ENCODE measurements around the gene TPM2.

Gene TPM2

DNA sequence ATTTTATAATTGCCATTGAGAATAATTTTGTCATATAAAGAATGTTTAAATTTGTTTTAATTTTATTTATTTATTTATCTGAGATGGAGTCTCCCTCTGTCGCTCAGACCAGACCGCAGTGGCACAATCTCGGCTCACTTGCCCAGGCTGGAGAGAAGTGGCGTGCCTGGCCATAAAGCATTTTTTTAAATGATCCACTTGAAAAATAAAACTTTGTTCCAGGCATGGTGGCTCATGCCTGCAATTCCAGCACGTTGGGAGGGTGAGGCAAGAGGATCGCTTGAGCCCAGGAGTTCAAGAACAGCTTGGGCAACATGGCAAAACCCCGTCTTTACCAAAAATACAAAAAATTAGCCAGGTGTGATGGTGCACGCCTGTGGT, 36.9 kb downstream of the TPM2 start:
- no peak overlapping the region for H3K27ac ChIP-seq
- no peaks in the 10 kb centered on the region for H3K9me3 ChIP-seq (ENCODE audit: severe bottlenecking)
- H3K36me3 ChIP-seq, result no peaks in the 10 kb centered on the region
- DNase-seq, result no peak
- no peaks in the 10 kb centered on the region for H3K27me3 ChIP-seq (ENCODE audit: insufficient read depth, low read depth, severe bottlenecking)
- no peak overlapping the region for H3K4me3 ChIP-seq (ENCODE audit: low read depth, low read length)
- TF ChIP-seq, protein P1, sequence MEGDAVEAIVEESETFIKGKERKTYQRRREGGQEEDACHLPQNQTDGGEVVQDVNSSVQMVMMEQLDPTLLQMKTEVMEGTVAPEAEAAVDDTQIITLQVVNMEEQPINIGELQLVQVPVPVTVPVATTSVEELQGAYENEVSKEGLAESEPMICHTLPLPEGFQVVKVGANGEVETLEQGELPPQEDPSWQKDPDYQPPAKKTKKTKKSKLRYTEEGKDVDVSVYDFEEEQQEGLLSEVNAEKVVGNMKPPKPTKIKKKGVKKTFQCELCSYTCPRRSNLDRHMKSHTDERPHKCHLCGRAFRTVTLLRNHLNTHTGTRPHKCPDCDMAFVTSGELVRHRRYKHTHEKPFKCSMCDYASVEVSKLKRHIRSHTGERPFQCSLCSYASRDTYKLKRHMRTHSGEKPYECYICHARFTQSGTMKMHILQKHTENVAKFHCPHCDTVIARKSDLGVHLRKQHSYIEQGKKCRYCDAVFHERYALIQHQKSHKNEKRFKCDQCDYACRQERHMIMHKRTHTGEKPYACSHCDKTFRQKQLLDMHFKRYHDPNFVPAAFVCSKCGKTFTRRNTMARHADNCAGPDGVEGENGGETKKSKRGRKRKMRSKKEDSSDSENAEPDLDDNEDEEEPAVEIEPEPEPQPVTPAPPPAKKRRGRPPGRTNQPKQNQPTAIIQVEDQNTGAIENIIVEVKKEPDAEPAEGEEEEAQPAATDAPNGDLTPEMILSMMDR (IDR thresholded peaks at IDR 0.05; ENCODE audit: low read depth, low read length), result no peak

DNA sequence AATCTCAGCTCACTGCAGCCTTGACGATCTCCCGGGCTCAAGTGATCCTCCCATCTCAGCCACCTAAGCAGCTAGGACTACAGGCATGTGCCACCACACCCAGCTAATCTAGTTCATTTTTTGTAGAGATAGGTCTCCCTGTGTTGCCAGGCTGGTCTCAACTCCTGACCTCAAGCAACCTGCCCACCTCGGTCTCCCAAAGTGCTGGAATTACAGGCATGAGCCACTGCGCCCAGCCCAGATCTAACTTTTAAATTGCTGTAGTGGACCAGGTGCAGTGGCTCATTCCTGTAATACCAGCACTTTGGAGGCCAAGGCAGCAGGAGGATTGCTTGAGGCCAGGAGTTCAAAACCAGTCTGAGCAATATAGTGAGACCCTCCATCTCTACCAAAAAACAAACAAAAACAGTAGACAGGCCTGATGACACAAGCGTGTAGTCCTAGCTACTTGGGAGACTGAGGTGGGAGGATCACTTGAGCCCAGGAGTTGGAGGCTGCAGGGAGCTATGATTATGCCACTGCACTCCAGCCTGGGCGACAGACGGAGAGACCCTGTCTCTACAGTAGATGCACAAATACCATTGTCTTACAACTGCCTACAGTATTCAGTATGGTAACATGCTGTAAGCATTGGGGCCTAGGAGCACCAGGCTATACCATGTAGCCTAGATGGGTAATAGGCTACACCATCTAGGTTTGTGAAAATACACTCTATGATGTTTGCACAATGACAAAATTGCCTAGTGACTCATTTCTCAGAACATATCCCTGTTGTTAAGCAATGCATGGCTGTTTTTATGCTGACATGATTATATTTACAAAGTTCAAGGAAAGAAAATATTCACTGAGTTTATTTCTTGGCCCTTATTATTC, 37.5 kb downstream of the TPM2 start:
- TF ChIP-seq, protein P1 (IDR thresholded peaks at IDR 0.05; ENCODE audit: low read depth, low read length), result no peak
- Histone ChIP-seq H3K27me3 (ENCODE audit: insufficient read depth, low read depth, severe bottlenecking) (no peaks in the 10 kb centered on the region), H3K27ac (no peak overlapping the region), H3K36me3 (no peaks in the 10 kb centered on the region), H3K9me3 (ENCODE audit: severe bottlenecking) (no peaks in the 10 kb centered on the region), H3K4me3 (ENCODE audit: low read depth, low read length) (no peak overlapping the region)
- DNase-seq, result no peak

DNA sequence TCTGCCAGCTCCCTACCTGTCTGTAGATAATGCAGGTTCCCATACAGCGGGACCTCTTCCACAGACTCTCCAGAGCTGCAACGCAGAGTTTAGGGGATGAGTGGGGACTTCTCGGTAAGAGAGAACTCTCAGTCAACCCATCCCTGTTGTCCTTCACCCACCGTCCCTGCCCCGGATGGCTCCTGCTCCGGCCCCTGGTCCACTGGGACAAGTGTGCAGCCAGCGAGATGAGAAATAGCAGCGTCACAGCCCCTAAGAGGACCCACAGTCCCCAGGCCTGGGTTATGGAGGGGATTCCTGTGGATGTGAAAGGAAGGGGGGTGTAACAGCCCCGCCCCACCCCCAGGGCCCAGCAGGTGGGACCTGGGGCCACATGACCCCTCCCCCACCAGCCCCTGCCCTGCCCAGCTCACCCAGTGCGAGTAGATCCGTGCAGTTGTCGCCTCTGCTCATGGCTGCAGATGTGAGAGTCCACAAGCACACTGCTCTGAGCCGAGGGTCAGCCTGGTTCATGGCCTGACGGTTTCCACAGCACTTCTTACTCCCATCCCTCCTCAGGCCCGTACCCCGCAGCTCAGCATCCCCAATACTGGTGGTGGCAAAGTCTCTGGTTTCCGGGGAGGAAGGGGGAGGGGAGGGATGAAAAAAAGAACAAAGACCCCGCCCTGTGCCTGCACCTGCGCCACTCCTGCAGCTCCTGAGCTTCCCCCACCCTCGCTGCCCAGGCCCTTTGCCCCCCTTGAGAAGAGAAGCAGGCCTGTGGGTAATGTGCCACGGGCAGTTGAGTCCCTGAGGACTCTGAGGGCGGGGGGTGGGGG, 39.2 kb downstream of the TPM2 start, which contains the start of gene SIT1:
TSS of gene SIT1 (minus strand) at position 591 of the 818 bp plus-strand sequence. CDS start at position 513, 78 bp downstream.
- H3K9me3 ChIP-seq (ENCODE audit: severe bottlenecking), result no peaks in the 10 kb centered on the region
- H3K27ac ChIP-seq, result no peak within 1 kb of the TSS
- no peaks in the 10 kb centered on the region for H3K27me3 ChIP-seq (ENCODE audit: insufficient read depth, low read depth, severe bottlenecking)
- DNase-seq, result no peak
- no peaks in the 10 kb centered on the region for H3K36me3 ChIP-seq
- H3K4me3 ChIP-seq (ENCODE audit: low read depth, low read length), result no peak within 1 kb of the TSS
- TF ChIP-seq, protein P1 (IDR thresholded peaks at IDR 0.05; ENCODE audit: low read depth, low read length), result no peak

DNA sequence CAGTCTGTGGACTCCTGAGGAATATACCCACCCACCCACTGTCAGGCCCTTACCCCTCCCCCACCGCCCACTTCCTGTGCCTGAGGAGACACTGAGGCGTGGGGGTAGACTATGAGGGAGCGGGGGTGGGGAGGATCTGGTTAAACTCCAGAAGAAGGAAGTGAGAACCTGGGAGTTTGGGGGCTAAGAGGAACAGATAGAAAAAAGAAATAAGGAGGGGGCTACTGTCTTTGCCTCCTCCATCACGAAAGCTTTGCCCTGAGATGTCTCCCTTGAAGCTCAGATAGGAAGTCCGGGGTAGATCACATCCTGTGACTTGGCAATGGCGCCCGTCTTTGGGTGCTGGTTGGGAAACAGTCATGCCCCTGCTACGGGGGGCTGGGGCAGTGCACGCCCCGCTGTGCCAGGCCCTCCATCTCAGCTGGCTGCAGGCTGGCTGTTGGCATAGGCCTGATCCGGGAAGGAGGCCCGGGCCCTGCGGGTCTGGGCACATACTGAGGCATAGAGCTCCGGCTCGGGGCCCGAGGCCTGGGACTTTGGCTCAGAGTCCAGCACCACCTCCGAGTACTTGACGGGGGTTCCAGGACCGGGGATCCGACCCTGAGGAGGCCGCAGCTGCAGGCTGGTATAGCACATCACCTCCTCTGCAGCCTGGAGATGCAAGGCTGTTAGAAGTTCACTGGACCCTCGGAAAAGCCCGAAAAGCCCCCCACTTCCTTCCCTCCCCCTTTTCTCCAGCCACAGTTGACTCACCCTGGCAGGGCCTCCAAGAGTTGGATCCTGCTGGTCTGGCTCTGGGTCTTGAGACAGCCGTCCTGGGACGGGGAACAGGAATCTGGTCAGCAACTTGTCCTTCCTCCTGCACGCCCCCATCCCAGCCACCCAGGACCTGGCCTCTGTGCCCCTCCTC, 40.0 kb downstream of the TPM2 start:
- DNase-seq, result no peak
- Histone ChIP-seq H3K27ac (no peak overlapping the region), H3K9me3 (ENCODE audit: severe bottlenecking) (no peaks in the 10 kb centered on the region), H3K36me3 (no peaks in the 10 kb centered on the region), H3K27me3 (ENCODE audit: insufficient read depth, low read depth, severe bottlenecking) (no peaks in the 10 kb centered on the region), H3K4me3 (ENCODE audit: low read depth, low read length) (no peak overlapping the region)
- TF ChIP-seq, protein P1 (IDR thresholded peaks at IDR 0.05; ENCODE audit: low read depth, low read length), result no peak

DNA sequence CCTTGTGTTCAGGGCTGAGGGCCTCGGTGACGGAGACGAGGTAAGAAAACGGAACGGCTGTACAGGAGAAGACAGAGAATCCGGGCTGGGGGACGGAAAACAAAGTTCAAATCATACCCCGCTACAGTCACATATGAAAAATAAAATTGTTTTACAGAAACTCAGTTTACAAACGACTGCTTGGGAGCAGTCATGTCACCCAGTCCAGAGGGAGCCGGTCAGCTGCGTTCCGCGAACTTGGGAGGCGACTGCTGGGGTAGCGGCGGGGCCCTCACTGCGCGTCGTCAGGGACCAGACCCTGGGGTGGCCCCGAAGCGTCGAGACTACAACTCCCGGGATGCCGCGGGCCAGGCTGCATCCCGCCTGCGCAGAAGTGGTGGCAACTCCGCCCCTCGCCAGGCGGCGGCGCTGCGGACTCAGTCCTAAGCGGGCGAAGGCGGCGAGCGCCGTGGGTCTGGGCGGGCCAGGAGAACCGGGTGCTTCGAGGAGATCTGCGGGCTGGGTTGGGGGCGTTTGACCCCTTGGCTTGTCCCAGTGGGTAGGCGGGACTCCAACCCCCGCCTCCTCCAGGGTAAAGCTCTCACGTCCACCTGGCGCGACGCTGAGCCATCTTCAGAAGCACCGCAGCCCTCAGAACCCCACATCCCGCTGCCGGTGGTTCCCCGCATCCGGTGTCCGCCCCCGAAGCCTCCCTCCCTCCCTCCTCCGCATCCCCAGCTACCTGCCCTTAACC, 43.0 kb downstream of the TPM2 start:
- DNase-seq, result peak; percentile 92
- Histone ChIP-seq H3K27me3 (ENCODE audit: insufficient read depth, low read depth, severe bottlenecking) (no peaks in the 10 kb centered on the region), H3K4me3 (ENCODE audit: low read depth, low read length) (peak overlapping the region; percentile 81), H3K9me3 (ENCODE audit: severe bottlenecking) (no peaks in the 10 kb centered on the region), H3K27ac (peak overlapping the region; percentile 74), H3K36me3 (no peaks in the 10 kb centered on the region)
- TF ChIP-seq, protein P1 (IDR thresholded peaks at IDR 0.05; ENCODE audit: low read depth, low read length), result peak; percentile 93
